RWPE2 (cell line): ENCODE data around the gene DZIP1.
A peak's percentile ranks its signal among the peaks of the same experiment; 100 is the strongest.

ENCODE experiments used
- ATAC-seq: fragments of 200-7000 bp; cut with Tn5 transposase; 3 replicates; pipeline ENCODE4 v1.9.1; 2021; ENCODE audit warnings: low read depth
- DNase-seq: peaks from one replicate; pipeline ENCODE4 v3.0.0-alpha.2; 2020; ENCODE audit warnings: low spot score
- H3K27ac ChIP-seq: fragments of 450-650 bp; 2 replicates; pipeline ENCODE4 v1.5.1; 2017; ENCODE audit warnings: mild to moderate bottlenecking; ENCODE audit not compliant: poor library complexity, severe bottlenecking
- H3K27me3 ChIP-seq: fragments of 250-450 bp; sonication (Bioruptor Pico); 2 replicates; pipeline ENCODE4 v1.5.1; 2021; ENCODE audit warnings: mild to moderate bottlenecking, moderate library complexity; ENCODE audit not compliant: insufficient read depth, poor library complexity, severe bottlenecking
- H3K36me3 ChIP-seq: fragments of 250-450 bp; sonication (Bioruptor Pico); 2 replicates; pipeline ENCODE4 v1.5.1; 2020; ENCODE audit warnings: low read depth, mild to moderate bottlenecking, moderate library complexity
- H3K4me1 ChIP-seq: fragments of 250-450 bp; sonication (Bioruptor Pico); 2 replicates; pipeline ENCODE4 v1.5.1; 2021; ENCODE audit warnings: mild to moderate bottlenecking, moderate library complexity; ENCODE audit not compliant: insufficient read depth, poor library complexity, severe bottlenecking
- H3K4me3 ChIP-seq: fragments of 250-450 bp; sonication (Bioruptor Pico); 2 replicates; pipeline ENCODE4 v1.5.1; 2021; ENCODE audit warnings: mild to moderate bottlenecking, moderate library complexity; ENCODE audit not compliant: severe bottlenecking
- H3K9me3 ChIP-seq: fragments of 250-450 bp; sonication (Bioruptor Pico); 2 replicates; pipeline ENCODE4 v1.5.1; 2021; ENCODE audit warnings: mild to moderate bottlenecking, moderate library complexity; ENCODE audit not compliant: severe bottlenecking
- CTCF ChIP-seq: fragments of 450-650 bp; IDR thresholded peaks from one replicate; pipeline ENCODE4 v1.5.1; 2017; ENCODE audit warnings: mild to moderate bottlenecking, moderate library complexity; ENCODE audit not compliant: poor library complexity, severe bottlenecking

Gene DZIP1

GRCh38 chr13:95643936-95644598 lies 439 bp downstream of the DZIP1 start:
- no peaks in the 10 kb centered on the region for H3K27me3 ChIP-seq
- peak; percentile 71 for DNase-seq
- H3K36me3 ChIP-seq, result peaks cover 14% of the 10 kb centered on the region
- TF ChIP-seq CTCF, result no peak
- H3K27ac ChIP-seq, result peak overlapping the region; percentile 59
- ATAC-seq, result peak; percentile 72
- H3K4me1 ChIP-seq, result peaks cover 11% of the 10 kb centered on the region
- H3K4me3 ChIP-seq, result peak overlapping the region; percentile 55
- H3K9me3 ChIP-seq, result no peaks in the 10 kb centered on the region

- Histone ChIP-seq H3K27ac (peak overlapping the region; percentile 59), H3K36me3 (peaks cover 19% of the 10 kb centered on the region), H3K4me3 (peak overlapping the region; percentile 55), H3K27me3 (no peaks in the 10 kb centered on the region), H3K4me1 (peaks cover 11% of the 10 kb centered on the region), H3K9me3 (no peaks in the 10 kb centered on the region)
- TF ChIP-seq CTCF, result no peak
- DNase-seq (no peak), ATAC-seq (peak; percentile 24)
Measured at GRCh38 chr13:95643571-95643935, 953 bp downstream of the DZIP1 start.

GRCh38 chr13:95642999-95643398 lies 1.5 kb downstream of the DZIP1 start:
- TF ChIP-seq CTCF, result no peak
- DNase-seq (no peak), ATAC-seq (no peak)
- Histone ChIP-seq H3K4me3 (peak overlapping the region; percentile 55), H3K27me3 (no peaks in the 10 kb centered on the region), H3K27ac (peak overlapping the region; percentile 59), H3K9me3 (no peaks in the 10 kb centered on the region), H3K4me1 (peaks cover 11% of the 10 kb centered on the region), H3K36me3 (peaks cover 23% of the 10 kb centered on the region)

GRCh38 chr13:95642028-95642621 lies 2.4 kb downstream of the DZIP1 start:
- Histone ChIP-seq H3K4me1 (peaks cover 11% of the 10 kb centered on the region), H3K9me3 (no peaks in the 10 kb centered on the region), H3K27me3 (no peaks in the 10 kb centered on the region), H3K27ac (no peak overlapping the region), H3K36me3 (peaks cover 30% of the 10 kb centered on the region), H3K4me3 (peak overlapping the region; percentile 25)
- peak; percentile 54 for ATAC-seq
- no peak for DNase-seq
- no peak for TF ChIP-seq CTCF

- Histone ChIP-seq H3K4me3 (peak overlapping the region; percentile 25), H3K4me1 (peaks cover 11% of the 10 kb centered on the region), H3K27me3 (no peaks in the 10 kb centered on the region), H3K36me3 (peaks cover 36% of the 10 kb centered on the region), H3K9me3 (no peaks in the 10 kb centered on the region), H3K27ac (no peak overlapping the region)
- ATAC-seq (no peak), DNase-seq (no peak)
- TF ChIP-seq CTCF, result no peak
Measured at GRCh38 chr13:95641291-95642027, 3.0 kb downstream of the DZIP1 start.
